Iris pigment epithelial cell (primary cell): ENCODE data around the gene IL34.
"Not testable (repeated sequence)": the region's sequence is repeated elsewhere in the genome, so short reads cannot be mapped to it uniquely, and the experiment has no call there.

ENCODE experiments used
- DNase-seq: peaks from one replicate; pipeline ENCODE4 v3.0.0-alpha.2; 2011; ENCODE audit warnings: low read depth

The IL34 gene

GRCh38 chr16:70658921-70659320 is 12.6 kb downstream of the IL34 start:
- DNase-seq: no peak

GRCh38 chr16:70659546-70659945 is 13.2 kb downstream of the IL34 start:
- no peak for DNase-seq

GRCh38 chr16:70659953-70660671 is 13.8 kb downstream of the IL34 start:
- no peak for DNase-seq

GRCh38 chr16:70660672-70661350 is 14.5 kb downstream of the IL34 start:
- no peak for DNase-seq

GRCh38 chr16:70661534-70661917 is 15.2 kb downstream of the IL34 start:
- DNase-seq: no peak

GRCh38 chr16:70661918-70662641 is 15.7 kb downstream of the IL34 start:
- peak; percentile 37 for DNase-seq

GRCh38 chr16:70662991-70663523 is 16.7 kb downstream of the IL34 start:
- no peak for DNase-seq

- DNase-seq: no peak
These were observed 17.4 kb downstream of the IL34 start for GRCh38 chr16:70663524-70664324.

GRCh38 chr16:70664325-70665112 is 18.2 kb downstream of the IL34 start:
- no peak for DNase-seq

- no peak for DNase-seq
These were observed 18.8 kb downstream of the IL34 start for GRCh38 chr16:70665113-70665694.

- no peak for DNase-seq
These were observed 19.7 kb downstream of the IL34 start for GRCh38 chr16:70665806-70666735.

GRCh38 chr16:70670175-70670574 is 23.8 kb downstream of the IL34 start:
- DNase-seq: no peak

- DNase-seq: not testable (repeated sequence)
These were observed 24.6 kb downstream of the IL34 start for GRCh38 chr16:70670938-70671337.

GRCh38 chr16:70674221-70675014 is 28.1 kb downstream of the IL34 start:
- no peak for DNase-seq

- DNase-seq: no peak
These were observed 29.6 kb downstream of the IL34 start for GRCh38 chr16:70675851-70676513.

GRCh38 chr16:70676675-70677498 is 30.5 kb downstream of the IL34 start:
- DNase-seq: no peak

- no peak for DNase-seq
These were observed 31.3 kb downstream of the IL34 start for GRCh38 chr16:70677499-70678120.
